Glomerular visceral epithelial cell (primary cell): Measurements from ENCODE around the gene PPP1R14C.
A peak's percentile ranks its signal among the peaks of the same experiment; 100 is the strongest.

Experiments
- DNase-seq: peaks from one replicate; pipeline ENCODE4 v3.0.0-alpha.2; 2016; ENCODE audit errors: extremely low spot score

PPP1R14C gene

GRCh38 chr6:150249261-150249660 lies 106.4 kb downstream of the PPP1R14C start:
- DNase-seq = no peak

GRCh38 chr6:150250826-150251225 lies 108.0 kb downstream of the PPP1R14C start:
- no peak for DNase-seq

- no peak for DNase-seq
Measured at GRCh38 chr6:150251566-150252186, 108.8 kb downstream of the PPP1R14C start.

- peak; percentile 69 for DNase-seq
Measured at GRCh38 chr6:150252714-150253444, 110.0 kb downstream of the PPP1R14C start.

- no peak for DNase-seq
Measured at GRCh38 chr6:150253489-150253888, 110.6 kb downstream of the PPP1R14C start.

- no peak for DNase-seq
Measured at GRCh38 chr6:150254770-150255169, 111.9 kb downstream of the PPP1R14C start.

- no peak for DNase-seq
Measured at GRCh38 chr6:150255840-150256239, 113.0 kb downstream of the PPP1R14C start.

GRCh38 chr6:150256618-150257272 lies 113.9 kb downstream of the PPP1R14C start:
- no peak for DNase-seq

GRCh38 chr6:150258381-150258780 lies 115.5 kb downstream of the PPP1R14C start:
- DNase-seq = no peak

- DNase-seq = no peak
Measured at GRCh38 chr6:150260931-150261330, 118.1 kb downstream of the PPP1R14C start.

GRCh38 chr6:150261997-150262697 lies 119.3 kb downstream of the PPP1R14C start:
- no peak for DNase-seq

- DNase-seq = no peak
Measured at GRCh38 chr6:150263765-150264404, 121.0 kb downstream of the PPP1R14C start.

GRCh38 chr6:150266309-150266708 lies 123.5 kb downstream of the PPP1R14C start:
- DNase-seq = no peak

- no peak for DNase-seq
Measured at GRCh38 chr6:150266963-150267685, 124.3 kb downstream of the PPP1R14C start.

GRCh38 chr6:150267686-150268561 lies 125.1 kb downstream of the PPP1R14C start:
- DNase-seq = no peak

GRCh38 chr6:150269130-150269856 lies 126.4 kb downstream of the PPP1R14C start:
- no peak for DNase-seq

GRCh38 chr6:150269857-150270223 lies 127.0 kb downstream of the PPP1R14C start:
- peak; percentile 93 for DNase-seq

GRCh38 chr6:150270330-150271052 lies 127.6 kb downstream of the PPP1R14C start:
- no peak for DNase-seq

GRCh38 chr6:150271172-150271500 lies 128.3 kb downstream of the PPP1R14C start:
- no peak for DNase-seq
